ENCODE results near the gene TMEM132D.

- TF ChIP-seq, protein P1, sequence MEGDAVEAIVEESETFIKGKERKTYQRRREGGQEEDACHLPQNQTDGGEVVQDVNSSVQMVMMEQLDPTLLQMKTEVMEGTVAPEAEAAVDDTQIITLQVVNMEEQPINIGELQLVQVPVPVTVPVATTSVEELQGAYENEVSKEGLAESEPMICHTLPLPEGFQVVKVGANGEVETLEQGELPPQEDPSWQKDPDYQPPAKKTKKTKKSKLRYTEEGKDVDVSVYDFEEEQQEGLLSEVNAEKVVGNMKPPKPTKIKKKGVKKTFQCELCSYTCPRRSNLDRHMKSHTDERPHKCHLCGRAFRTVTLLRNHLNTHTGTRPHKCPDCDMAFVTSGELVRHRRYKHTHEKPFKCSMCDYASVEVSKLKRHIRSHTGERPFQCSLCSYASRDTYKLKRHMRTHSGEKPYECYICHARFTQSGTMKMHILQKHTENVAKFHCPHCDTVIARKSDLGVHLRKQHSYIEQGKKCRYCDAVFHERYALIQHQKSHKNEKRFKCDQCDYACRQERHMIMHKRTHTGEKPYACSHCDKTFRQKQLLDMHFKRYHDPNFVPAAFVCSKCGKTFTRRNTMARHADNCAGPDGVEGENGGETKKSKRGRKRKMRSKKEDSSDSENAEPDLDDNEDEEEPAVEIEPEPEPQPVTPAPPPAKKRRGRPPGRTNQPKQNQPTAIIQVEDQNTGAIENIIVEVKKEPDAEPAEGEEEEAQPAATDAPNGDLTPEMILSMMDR (IDR thresholded peaks at IDR 0.05; ENCODE audit: low read length): no peak
- TF ChIP-seq EZH2 (IDR thresholded peaks at IDR 0.05; ENCODE audit: borderline replicate concordance, low read length): no peak
Measured at GRCh38 chr12:129208566-129208965, 695.3 kb downstream of the TMEM132D start.
